HG02973 (cell line): ENCODE measurements around the gene AHRR.

Source experiments
- ATAC-seq: cut with Tn5 transposase; IDR thresholded peaks from one replicate; pipeline ENCODE4 v1.9.1; 2021; ENCODE audit warnings: moderate library complexity; ENCODE audit not compliant: unreplicated experiment

The AHRR gene

DNA sequence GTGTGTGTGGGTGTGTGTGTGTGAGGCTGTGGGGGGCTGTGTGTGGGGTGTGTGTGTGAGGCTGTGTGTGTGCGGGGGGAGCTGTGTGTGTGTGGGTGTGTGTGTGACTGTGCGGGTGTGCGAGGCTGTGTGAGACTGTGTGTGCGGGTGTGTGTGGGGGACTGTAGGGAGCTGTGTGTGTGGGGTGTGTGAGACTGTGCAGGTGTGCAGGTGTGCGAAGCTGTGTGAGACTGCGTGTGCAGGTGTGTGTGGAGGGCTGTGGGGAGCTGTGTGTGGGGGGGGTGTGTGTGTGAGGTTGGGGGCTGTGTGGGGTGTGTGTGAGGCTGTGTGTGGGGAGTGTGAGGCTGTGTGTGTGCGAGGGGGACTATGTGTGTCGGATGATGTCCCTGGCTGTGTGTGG, 23.2 kb downstream of the AHRR start:
- no peak for ATAC-seq

DNA sequence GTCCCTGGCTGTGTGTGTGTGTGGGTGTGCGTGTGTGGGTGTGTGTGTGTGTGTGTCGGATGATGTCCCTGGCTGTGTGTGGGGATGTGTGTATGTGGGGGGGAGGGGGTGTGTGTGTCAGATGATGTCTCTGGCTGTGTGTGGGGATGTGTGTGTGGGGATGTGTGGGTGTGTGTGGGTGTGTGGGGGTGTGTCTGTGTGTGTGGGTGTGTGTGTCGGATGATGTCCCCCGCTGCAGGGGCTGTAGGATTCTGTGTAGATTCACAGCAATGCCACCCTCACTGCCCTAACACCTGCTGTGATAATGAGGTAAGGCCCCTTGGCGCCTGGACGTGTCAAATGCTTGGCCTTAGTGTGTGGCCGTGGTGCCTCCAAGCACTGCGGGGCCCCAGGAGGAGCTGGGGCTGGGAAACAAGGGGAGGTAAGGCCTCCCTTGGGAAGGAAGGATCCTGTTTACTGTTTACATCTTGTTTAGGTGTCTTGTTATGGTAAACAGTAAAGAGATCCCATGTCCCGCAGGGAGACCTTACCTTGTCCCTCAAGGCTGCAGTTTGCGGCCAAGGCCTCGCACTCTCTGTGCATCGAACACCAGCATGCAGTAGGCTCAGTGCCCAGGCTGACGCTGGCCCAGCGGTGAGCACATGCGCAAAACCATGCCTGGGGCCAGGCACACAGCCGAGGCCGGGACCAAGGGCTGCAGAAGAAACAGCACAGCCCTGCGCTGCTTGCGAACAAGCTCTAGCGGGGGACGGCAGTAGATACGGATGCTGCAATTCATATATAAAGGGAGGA, 24.1 kb downstream of the AHRR start:
- no peak for ATAC-seq

DNA sequence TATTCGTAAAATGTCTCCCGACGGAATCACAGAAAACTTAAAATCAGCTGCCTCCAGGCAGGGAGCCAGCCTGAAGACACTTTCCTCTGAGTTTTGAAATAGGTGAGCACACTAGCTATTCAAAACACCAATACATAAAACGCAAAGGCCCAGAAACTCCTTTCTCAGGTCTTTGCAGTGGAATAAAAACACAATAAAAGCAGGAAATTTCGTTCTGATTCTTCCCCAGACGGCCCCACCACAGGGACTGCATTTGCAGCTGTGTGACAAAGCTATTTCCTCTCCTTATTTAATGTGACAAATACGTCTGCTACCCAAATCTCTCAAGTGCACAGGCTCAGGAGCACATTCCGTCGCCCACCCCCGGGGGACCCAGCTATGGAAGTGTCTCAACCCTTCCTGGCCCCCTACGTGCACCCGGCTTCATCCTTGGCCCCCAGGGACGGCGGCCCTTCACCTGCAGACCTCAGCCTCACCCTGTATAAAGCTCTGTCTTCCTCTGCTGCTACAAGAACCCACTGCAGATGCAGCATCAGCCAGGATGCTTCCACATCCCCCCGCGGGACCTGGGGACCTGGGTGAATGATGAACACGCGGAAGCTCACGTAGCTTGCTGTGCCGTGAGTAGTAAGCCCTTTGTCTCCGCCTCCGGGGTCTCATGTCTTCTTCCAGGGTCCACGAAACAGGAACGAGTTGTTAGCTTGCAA, 24.9 kb downstream of the AHRR start:
- ATAC-seq: no peak

DNA sequence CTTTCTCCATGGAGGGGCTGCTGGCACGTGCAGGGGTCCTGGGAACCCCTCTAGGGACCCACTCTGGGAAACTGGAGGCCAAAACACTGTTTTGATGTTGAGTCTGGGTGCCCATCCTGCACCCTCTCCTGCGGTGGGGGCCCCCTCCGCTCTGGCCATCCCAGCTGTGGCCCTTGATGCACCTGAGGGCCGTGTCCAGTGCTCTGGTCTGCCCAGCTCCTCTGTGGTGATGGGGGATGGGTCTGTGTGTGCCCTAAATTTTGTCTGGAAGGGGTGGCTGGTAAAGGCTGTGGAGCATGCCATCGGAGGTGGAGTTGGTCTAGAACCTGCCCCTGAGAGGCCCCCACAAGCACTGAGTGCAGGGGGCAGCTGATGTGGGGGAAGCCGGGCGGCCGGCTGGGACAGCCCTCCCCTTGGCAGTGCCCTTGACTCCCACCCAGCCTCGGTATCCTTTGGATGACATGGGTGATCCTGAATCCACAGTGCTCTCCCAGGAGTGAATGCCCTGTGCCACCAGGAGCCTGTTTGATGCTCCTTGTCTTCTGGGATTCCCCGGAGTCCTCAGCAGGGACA, 26.3 kb downstream of the AHRR start:
- ATAC-seq: no peak

DNA sequence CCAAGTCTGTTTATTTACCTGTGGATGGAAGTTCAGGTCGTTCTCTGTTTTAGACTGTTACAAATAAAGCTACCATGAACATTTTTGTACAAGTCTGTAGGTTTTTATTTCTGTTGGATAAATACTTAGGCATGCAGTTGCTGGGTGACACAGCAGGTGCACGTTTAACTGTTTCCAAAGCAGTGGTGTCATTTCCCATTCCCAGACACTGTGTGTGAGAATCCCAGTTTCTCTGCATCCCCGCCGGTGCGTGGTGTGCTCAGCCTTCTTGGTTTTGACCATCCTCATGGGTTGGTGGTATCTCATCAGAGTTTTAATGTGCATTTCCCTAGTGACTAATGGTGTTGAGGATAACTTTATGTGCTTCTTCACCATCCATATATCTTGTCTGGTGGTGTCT, 27.2 kb downstream of the AHRR start:
- no peak for ATAC-seq

DNA sequence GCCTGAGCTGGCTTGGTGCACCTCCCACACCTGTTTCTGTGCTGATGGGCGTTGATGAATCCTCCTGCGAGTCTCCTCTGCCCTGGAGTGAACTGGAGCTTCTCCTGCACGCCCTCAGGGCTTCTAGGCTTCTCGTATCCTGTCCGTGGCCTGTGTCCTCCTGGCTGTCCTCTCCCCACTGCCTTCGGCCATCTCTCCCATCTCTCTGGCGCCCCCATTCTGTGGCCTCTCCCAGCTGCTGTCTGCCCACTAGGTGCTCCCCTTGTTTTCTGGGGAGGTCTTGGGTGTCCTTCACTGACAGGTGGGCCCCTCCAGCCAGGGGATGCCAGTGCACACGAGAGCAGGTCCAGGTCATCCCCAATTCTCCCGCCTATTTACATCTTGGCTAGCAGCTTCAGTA, 28.8 kb downstream of the AHRR start:
- no peak for ATAC-seq

DNA sequence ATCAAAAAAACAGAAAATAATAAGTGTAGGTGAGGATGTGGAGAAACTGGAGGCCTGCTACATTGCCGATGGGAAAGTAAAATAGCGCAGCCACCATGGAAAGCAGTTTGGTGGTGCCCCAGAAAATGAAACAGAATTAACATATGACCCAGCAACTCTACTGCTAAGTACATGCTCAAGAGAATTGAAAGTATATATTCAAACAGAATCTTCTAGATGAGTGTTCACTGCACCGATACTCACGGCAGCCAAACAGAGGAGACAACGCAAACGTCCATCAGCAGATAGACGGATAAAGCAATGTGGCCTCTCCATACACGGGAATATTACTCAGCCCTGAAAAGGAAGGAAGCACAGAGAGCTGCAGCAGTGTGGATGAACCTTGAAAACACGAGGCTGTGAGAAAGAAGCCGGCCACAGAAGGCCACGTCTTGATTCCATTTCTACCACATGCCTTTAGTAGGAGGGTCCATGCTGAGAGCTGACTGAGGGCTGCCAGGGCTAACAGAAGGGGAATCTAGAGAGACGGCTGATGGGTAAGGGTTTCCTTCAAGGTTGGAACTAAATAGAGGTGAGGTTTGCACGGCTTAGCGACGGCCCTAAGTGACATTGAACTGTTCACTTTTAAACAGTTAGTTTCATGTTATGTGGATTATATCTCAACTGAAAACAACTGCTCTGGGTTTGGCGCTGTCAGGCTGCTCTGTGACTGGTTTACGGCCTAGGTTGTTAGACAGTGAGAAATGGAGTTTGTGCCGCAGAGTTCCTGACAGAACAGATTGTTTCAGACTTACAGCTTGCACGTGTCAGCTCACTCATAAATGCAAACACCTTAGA, 29.8 kb downstream of the AHRR start:
- ATAC-seq: no peak

DNA sequence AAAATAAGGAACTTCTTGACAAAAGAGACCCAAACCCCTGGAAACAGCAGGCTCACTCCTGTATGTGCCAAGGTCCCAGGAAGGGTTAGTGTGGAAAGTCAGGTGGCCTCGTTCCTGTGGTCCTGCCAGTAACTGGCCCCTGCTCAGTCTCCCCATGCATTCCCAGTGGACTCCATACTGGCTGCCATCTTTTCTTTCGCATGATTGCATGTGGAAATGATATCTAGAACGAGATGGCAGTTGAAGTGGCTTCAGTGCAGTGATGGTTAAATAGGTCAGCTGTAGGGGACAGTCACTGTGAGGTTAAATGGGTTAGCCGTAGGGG, 30.4 kb downstream of the AHRR start:
- ATAC-seq: no peak

DNA sequence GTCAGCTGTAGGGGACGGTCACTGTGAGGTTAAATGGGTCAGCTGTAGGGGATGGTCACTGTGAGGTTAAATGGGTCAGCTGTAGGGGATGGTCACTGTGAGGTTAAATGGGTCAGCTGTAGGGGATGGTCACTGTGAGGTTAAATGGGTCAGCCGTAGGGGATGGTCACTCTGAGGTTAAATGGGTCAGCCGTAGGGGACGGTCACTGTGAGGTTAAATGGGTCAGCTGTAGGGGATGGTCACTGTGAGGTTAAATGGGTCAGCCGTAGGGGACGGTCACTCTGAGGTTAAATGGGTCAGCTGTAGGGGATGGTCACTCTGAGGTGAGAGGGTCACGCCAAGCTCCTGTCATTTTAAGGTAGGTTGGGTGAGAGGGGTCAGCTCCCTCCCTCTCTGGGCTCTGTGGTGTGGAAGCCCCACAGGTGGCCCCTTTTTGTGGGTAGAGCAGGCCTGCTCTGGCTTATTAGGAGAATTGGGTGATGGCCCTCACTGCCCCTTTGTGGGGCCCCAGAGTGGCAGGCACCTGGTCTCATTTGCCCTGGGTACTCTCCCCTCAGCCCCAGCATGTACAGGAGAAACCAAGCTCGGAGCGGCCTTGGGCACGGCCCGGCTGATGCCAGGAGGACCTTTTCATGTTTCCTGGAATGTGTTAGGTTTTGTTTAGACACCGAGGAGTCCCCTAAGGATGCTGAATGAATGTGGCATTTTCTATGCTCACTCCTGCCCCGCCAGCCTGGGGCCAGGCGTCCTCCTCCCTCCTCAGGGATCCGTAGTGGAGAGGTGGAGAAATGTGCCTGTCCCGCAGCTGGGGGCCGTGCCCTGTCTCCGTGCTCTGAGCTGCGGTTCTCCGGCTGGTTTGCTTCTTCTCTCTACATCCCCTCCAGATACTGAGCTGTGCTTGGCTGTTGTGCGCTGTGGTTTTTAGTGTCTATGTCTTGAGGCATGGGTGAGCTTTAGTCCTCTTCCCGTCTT, 31.4 kb downstream of the AHRR start:
- no peak for ATAC-seq

DNA sequence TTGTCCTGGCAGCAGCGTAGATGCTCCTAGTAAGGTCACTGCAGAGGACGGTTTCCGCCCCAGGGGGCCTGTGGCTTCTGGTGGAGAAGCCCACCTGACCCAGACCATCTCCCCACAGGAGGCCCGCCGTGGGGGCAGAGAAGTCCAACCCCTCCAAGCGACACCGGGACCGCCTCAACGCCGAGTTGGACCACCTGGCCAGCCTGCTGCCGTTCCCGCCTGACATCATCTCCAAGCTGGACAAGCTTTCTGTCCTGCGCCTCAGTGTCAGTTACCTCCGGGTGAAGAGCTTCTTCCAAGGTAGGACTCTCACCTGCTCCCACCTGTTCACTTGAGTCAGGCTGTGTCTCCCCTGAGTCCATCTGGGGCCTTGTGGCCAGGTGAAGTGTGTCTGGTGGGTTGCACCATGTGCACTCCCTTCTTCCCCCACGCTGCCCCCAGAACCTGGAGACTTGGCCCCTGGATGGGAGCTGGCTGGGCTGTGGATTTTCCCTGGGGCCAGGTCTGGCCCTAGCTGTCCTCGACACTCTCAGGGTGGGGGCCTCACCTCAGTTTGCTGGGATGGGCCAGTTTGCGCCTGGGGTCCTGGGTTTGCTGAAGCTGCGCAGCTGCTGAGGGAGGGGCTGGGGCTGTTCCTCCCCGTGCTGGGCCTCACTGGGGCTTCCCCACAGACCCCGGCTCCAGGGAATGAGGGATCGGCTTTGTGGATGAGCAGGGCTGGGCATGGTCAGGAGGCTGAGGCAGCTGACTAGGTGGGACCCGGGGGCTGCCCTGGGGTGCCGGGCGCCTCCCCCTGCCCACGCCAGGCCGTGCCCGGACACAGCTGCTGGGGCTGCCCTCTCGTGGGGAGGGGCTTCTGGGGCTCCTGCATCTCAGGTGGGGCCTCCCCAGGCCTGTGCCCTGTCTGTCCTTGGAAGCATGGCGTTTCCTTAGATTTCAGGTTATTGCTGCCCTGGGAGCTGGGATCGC, 32.4 kb downstream of the AHRR start:
- ATAC-seq: no peak

DNA sequence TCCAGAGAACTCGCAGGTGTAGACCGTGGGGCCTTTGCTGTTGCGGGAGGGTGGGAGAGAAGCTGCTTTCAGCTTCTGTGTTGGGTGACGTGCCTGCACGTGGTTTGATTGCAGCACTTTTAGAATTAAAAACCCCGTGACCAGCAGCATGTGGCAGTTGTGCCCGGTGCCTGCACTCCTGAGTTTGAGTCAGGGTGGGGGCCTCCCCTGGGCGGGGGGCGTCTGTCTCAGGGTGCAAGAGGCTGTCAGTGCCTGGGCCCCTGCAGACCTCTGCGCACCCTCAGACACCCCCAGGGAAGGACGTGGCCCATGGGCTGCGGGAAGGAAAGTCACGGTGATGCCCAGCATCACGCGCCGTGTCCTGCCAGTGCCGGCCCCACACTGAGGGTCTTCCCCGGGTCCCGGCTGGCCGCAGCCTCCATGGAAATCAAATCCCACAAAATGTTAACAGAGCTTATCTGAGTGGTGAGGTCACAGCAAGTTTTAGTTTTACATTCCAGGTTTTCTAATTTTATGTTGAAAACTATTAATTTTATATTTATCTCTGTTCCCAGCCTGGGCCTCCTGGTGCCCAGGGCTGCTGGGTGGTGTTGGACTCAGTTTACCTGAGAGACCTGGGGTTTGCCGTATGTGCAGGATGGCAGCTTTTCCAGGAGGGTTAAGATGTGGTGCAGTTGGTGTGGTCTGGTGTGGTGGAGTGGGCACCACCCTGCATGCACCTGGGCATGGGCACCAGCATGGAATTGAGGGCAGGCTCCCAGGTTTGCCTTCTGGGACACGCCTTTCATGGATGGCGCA, 33.3 kb downstream of the AHRR start:
- no peak for ATAC-seq

DNA sequence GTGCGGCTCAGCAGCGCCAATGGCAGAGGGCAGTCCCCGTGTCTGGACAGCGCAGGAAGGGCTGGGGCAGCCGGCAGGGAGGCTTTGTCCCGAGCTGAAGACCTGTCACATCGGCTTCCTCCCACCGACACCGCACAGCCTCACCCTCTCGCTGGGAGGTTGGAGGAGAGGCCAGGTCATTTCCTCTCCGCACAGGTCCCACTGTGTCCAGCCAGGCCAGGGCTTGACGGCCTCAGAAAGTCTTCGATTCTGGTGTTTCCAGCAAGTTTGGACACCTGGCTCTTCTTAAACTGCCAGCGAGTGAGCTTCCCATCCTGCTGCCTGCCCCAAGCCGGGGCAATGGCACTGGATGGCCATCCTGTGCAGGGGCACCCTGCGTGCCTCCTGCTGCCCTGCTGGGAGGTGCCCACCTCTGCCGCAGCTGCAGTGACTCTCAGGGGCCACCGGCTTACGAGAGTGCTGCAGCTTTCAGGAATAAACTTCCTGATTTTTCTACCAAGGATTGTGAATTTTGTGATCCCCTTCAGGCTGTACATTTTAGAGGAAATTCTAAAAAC, 33.9 kb downstream of the AHRR start:
- ATAC-seq: no peak

DNA sequence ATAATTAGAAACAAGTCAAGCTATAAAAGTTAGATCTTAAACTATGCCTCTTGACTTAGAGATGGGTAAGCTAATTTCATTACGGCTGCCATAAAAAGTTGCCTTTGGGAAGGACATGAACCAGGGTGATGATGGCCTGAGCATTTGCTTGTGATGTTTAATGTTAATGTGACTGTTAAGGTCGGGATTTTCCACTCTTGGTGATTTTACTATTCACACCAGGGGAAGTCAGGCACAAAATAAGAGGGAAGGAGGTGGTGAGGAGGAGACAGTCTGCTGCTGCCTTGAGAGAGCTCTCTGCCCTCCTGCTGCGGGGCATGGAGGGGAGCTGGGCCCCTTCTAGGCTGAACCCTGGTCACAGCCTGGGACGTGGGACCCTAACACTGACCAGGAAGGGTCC, 34.4 kb downstream of the AHRR start:
- no peak for ATAC-seq

DNA sequence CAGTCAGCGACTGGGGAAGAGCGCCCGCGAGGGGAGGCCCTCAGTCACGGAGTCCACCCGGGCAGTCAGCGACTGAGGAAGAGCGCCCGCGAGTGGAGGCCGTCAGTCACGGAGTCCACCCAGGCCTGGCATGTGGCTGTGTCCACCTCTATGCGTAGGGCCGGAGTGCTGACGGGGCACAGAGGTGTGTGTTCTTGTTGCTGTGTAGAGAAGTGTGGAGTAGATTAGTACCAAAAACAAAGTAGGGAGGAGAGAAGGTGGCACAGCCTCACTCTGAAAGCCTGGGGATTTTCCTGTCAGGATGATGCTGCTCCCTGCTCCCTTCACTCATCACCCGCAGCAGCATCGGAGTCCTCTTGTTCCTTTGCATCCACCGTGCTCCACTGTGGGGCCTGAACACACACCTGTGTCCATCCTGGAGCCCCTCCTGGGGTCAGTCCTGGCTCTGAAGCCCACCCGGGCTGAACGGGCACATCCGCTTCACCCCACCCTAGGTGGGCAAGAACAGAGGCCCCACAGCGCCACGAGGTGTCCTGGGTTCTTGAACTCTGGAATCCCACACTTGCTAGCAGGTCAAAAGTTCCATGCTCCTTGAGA, 37.9 kb downstream of the AHRR start:
- no peak for ATAC-seq

DNA sequence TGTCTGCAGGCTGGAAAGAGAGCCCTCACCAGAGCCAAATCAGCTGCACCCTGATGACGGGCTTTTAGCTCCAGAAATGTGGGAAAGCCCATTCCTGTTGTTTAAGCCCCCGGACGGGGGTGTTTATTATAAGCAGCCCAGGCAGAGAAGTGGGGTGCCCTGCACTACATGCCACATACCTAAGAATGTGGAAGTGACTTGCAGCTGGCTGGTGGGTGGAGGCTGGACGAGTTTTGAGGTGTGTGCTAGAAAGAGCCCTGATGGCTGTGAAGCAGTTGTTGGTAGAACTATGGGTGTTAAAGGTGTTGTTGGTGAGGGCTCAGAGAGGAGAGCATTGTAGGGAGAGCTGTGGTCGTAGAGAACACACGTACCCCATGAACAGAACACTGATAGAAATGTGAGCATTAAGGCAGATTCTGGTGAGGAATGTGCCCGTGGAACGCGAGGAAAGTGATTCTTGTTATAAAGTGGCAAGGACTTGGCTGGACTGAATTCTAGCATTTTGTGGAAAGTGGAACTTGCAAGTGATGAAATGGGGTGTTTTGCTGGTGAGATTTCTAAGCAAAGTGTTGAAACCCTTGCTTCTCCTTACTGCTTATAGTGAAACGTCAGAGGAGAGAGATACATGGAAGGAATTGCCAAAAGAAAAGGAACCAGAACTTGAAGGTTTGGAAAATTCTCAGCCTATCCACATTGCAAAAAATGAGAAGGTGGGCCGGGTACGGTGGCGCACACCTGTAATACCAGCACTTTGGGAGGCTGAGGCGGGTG, 38.9 kb downstream of the AHRR start:
- ATAC-seq: no peak

DNA sequence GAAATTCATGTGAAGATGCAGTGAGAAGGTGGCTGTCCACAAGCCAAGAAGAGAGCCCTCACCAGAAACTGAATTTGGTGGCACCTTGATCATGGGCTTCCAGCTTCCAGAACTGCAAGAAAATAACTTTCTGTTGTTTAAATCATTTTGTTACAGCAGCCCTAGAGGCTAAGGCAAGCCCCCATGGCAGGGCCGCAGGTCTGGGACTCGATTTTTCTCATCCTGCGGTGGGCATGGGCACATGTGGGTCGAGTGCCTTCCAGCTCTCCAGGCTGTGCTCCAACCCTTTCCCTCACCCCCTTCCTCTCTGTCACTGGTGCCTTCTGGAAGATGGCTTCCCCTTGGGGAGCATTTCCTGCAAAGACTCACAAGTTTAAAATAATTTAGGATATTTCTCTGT, 40.7 kb downstream of the AHRR start:
- ATAC-seq: no peak
